Renal cortical epithelial cell (primary cell): ENCODE measurements around the gene ST6GALNAC1. TPM values are rescaled to one million over a fixed set of nuclear protein-coding genes. Genes with fewer than 3 reads are reported as not detected.
"Not testable (repeated sequence)": the region's sequence is repeated elsewhere in the genome, so short reads cannot be mapped to it uniquely, and the experiment has no call there.

Source experiments
- DNase-seq: peaks from one replicate; pipeline ENCODE4 v3.0.0-alpha.2; 2011; ENCODE audit warnings: low read depth
- total RNA-seq: library from RNA; depleted of rRNA; stranded (reverse); fragments of >200 nt; gene quantifications from 2 replicates; pipeline ENCODE4 v1.2.3, GENCODE V29; 2014

Gene ST6GALNAC1
- total RNA-seq, 1 donor from 2014 or later = not detected

DNA sequence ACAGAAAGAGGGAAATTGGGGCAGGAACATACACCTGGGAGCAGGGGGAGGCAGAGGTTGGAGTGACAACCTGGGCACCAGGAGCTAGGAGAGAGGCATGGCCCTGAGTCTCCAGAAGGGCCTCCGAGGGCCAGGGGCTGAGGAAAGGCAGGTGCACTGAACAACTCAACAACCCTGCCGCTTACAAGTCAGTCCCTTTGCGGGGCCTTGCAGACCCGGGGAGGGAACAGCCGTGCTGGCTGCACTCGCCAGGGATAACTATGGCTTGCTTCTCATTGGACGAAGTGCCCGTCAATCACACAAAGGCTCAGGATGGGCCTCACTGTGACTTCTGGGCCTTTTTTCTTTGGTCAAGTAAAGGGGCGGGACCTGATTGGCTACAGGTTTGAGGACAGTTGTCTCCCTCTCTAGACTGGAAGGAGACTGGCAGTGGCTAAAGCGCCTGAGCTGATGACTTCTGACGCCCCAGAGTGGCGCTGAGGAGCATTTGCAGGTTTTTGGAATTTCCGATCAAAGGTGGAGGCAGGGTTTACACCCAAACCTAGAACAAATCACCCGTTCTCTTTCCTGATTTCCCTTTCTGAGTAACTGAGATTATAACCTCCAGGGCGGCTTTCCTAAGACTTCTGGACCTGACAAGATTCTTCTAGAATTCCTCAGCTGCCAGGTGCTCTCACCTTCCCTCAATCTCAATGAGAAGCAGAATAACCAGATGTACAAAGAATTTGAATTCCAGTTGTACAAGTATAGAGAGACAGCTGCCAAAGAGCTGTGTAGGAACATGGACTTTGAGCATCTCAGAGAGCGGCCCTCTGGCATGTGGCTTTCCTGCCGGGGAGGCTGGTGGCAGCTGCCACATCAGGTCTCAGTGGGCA, 30.3 kb downstream of the ST6GALNAC1 start:
- no peak for DNase-seq

- DNase-seq = no peak
Measured at GRCh38 chr17:76612465-76612864, 31.1 kb downstream of the ST6GALNAC1 start.

GRCh38 chr17:76611758-76612157, 31.8 kb downstream of the ST6GALNAC1 start:
- no peak for DNase-seq

DNA sequence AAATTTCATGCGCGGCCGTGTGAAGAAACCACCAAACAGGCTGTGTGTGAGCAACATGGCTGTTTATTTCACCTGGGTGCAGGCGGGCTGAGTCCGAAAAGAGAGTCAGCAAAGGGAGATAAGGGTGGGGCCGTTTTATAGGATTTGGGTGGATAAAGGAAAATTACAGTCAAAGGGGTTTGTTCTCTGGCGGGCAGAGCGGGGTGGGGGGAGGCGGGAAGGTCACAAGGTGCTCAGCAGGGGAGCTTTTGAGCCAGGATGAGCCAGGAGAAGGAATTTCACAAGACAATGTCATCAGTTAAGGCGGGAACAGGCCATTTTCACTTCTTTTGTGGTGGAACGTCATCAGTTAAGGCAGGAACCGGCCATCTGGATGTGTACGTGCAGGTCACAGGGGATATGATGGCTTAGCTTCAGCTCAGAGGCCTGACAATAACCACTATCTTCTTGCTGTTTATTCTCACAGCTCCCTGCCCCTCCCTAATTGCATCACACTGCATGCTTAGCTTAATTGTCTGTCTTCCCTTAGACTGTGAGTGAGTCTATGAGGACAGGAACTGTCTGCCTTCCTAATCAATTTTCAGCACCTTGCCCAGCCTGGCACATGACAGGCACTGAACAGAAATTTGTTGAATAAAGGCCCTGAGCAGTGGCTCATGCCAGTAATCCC, 32.3 kb downstream of the ST6GALNAC1 start:
- not testable (repeated sequence) for DNase-seq

- DNase-seq = not testable (repeated sequence)
Measured at GRCh38 chr17:76606685-76607084, 36.9 kb downstream of the ST6GALNAC1 start.

- no peak for DNase-seq
Measured at GRCh38 chr17:76601065-76601464, 42.5 kb downstream of the ST6GALNAC1 start.

DNA sequence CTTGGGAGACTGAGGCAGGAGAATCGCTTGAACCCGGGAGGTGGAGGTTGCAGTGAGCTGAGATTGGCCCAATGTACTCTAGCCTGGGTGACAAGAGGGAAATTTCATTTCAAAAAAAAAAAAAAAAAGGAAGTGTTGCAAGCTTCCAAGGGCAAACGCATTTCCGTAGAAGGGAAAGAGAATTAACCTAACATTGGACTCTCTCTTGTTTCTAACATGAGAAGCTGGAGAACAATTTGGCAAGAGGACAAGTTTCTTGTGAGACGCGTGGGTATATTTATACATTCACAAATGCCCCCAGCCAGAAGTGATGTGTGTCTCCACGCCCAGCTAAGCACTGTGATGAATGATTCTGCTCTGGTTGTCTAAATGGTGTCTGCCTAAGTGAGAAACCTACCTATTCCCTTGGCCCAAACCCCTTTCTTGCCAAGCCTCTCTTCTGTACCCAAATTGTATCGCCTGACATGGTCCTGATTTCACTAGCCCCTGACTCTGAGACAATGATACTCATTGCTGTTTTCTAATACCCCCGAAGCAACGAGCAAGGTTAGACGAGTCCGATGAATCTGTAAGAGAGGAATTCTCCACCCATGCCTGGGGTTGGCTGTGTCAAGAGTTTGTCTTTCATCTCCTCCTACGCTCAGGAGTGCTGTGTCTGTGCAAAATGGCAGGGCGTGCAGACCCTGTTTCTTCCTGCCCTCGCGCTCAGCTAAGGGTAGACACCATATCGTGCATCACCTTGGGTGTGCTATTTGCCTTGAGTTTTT, 43.7 kb downstream of the ST6GALNAC1 start:
- no peak for DNase-seq

GRCh38 chr17:76598004-76598439, 45.5 kb downstream of the ST6GALNAC1 start:
- no peak for DNase-seq

GRCh38 chr17:76597156-76598003, 46.2 kb downstream of the ST6GALNAC1 start:
- peak; percentile 74 for DNase-seq

- DNase-seq = no peak
Measured at GRCh38 chr17:76594690-76595089, 48.9 kb downstream of the ST6GALNAC1 start.

DNA sequence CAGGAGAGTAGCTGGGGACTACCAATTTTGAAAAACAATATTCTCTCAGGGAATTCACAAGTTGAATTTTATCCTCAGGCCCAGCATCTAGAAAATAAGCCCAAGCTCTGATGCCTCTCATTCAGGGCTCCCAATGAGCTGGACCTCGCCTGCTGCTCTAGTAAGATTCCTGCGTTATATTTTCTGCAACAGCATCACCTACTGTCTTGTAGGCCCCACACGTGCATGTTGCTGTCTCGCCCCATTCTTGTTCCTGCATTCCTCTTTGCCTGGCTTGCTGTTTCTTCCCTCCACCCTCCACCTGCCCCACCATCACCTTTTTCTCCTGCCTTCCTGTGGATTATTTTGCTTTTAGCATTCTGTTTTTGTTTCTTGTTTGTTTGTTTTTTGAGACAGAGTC, 49.6 kb downstream of the ST6GALNAC1 start:
- no peak for DNase-seq

- DNase-seq = peak; percentile 78
Measured at GRCh38 chr17:76593384-76593826, 50.2 kb downstream of the ST6GALNAC1 start.

GRCh38 chr17:76588182-76588581, 55.4 kb downstream of the ST6GALNAC1 start:
- DNase-seq = no peak

DNA sequence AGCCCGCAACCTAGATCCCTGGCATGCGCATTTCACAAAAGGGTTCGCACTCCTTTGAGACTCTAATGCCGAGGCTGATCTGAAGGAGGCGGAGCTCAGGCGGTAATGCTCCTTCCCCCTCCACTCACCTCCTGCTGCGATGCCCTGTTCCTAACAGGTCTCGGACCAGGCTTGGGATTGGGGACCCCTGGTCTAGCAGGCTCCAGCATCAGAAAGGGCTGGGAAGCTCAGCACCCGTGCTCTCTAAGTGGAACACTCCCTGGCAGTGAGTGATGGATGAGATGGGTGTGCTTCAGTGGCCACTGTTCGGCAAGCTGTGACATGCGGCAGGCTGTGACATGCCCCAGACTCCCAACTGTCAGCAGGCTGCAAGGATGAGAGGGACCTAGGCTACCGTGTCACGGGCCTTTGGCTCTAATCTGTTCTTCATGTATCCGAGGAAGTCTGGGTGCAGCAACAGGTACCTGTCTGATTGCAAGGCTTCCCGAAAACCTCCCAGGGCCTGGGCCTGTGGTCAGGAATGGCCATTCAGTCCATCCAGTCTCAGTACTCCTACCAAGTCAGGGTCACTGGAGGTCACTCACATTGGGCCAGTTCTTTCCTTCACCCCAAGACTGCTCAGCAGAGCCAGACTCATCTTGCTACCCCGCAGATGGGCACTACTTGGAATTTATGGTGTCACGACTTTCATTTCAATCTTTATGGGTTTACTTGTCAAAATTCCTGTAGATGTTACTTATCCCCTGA, 56.6 kb downstream of the ST6GALNAC1 start:
- no peak for DNase-seq

GRCh38 chr17:76585649-76586593, 57.6 kb downstream of the ST6GALNAC1 start, which contains the start of gene ST6GALNAC2:
TSS of gene ST6GALNAC2 (minus strand) at chr17:76585860. CDS start at chr17:76585808, 52 bp downstream.
- no peak for DNase-seq

DNA sequence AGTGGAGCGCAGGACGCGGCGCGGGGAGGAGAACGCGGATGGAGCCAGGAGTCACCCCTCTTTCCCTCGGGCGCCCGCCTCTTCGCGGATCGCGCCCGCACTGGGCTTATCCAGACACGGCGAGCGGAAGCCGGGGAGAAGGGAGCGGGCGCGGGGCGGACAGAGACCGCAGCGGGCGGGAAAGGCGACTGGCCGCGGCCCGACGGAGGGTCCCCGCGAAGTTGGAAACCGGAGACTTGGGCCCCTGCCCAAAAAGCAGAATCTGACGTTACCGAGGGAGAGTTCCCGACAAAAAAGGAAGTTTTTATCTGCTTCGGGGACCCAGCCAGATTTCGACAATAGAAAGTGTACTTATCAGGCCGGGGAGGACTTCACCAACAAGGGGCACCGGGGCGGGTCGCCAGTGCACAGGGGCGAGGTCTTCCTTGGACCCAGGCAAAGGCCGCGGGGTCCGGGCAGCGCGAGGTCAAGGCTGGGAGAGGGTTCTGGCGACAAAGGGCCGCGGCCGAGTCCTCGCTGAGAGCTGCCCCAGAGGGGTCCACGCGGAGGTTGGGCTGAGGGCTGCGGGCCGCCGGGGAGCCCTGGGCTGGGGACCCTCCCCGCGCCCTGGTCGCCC, 58.4 kb downstream of the ST6GALNAC1 start:
- no peak for DNase-seq

- no peak for DNase-seq
Measured at GRCh38 chr17:76584427-76585032, 59.0 kb downstream of the ST6GALNAC1 start.

DNA sequence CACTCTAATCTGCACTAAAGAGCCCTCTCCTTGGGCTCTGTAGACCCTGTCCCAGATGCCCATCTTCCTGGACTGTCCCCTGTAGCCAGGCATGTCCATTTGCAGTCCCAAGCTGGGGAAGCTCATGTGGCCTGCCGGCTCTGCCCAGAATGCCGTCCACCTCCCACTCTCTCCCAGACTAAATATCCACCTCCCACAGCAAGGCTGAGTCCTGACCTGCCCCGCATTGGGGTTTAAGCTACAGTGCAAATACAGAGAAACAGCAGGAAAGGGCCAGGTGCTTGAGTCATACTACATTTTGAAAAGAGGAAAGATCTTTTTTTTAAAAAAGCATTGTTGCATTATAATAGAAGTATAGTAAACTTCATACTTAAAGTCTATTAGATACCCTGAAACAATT, 60.9 kb downstream of the ST6GALNAC1 start:
- DNase-seq = no peak
